ENCODE measurements around the gene TEX2.
A peak's percentile ranks its signal among the peaks of the same experiment; 100 is the strongest.

The TEX2 gene

DNA sequence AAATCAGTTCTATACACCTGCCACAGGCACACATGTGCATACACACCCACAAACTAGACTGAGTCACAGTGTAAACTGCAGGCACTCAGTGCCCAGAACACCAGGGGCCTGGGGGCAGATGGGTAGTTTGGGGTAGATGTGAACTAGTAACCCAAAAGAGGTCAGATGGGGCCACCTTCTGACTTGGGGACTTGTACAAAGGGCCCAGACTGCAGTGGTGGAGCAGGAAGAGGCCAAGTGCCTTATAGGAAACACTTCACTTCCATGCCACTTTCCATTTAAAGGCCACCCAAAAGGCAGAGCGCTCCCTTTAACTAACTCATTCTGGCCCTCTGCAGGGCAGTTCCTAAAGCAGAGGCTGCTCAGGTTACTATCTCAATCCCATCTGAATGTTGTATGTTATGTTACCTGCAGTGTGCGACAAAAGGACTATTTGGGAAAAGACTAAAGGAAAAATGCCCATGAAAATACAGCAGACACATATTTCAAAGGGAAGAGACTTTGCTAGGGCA is 105.3 kb downstream of the TEX2 start:
- no peak for DNase-seq

DNA sequence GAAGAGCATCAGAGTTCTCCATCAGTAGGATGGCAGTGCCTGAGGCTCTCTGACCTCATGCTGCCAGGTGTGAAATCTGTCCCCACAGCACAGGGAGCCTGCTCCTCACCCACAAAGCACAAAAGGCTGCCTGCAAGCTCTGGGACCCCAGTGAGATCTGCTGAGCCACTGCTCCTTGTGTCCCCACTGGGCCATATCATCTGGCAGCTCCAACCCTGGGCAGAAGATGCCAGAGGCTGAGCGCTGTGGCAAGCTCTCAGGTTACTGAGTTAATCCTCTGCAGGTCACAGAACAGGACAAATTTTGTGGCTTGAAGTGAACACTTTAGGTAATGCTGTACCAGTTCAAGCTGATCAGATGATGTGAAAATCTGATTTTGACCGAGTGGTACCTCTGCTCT is 106.4 kb downstream of the TEX2 start:
- DNase-seq: no peak

DNA sequence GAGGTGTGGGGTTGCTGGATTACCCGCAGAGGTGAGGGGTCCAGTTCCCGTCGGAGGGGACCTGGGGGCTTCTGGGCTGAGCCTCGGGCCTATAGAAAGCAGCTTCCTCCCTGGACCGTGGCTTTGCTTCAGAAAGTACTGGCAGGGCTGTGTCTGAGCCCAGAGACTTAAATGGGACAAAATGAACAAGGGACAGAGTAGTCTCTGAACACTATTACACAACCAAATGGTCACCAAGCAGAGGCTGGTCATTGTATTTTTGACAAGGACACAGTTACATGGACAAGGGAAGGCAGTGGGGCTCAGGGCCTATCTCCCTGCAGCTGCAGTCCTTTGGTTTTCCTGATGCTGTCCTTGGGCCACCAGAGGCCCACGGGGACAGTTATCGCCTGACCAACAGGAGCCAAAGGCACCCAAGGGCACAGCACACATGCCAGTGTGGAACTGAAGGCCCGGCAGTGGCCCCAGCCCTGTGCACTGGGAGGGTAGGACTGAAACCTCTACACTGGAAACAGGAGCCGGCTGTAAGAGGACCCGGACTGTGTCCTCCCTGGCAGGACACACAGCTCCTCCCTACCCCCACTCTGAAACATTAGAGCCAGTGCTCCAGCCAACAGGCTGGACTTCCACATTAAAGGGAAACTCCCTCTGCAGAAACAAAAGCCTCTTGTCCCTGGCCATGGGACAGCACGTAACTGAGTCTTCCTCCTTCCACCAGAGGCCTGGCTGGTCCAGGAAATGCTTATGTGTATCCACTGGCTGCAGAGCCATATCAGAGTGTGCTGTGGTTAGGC is 107.1 kb downstream of the TEX2 start:
- DNase-seq: no peak

DNA sequence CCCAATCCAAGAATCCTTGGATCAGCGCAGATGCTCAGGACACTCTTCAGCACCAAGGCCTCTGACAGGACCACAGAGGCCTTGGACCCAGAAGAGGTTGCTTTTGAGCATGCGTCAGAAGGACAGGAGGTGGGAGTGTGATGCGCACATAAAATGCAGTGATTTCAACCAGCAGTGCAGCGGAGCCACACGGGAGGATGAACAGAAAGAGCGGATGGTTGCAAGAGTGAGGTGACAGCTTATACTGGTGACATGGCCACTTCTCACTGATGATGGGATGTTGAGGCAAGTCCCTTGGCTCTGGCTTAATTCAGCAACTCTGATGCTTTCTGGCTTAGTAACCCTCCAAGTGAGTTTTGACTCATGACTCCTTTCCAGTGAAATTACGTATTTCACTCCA is 107.9 kb downstream of the TEX2 start:
- no peak for DNase-seq

DNA sequence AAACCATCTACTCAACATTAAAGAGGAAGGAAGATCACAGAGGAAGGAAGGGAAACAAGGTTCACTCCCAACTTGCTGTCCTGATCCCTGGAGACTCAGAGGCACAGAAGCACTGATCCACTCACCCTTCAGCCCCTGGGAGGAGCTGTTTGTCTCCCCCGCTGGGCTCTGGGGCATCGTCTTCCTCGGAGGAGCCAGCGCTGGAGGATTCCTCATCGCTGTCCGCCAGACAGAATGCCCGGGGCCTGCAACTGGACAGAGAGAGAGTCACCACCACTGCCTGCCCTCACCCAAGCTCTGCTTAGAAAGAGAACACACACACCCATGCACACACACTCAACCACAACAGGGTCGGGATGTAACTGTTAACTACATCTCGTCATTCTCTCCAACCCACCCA is 108.3 kb downstream of the TEX2 start:
- no peak for DNase-seq

DNA sequence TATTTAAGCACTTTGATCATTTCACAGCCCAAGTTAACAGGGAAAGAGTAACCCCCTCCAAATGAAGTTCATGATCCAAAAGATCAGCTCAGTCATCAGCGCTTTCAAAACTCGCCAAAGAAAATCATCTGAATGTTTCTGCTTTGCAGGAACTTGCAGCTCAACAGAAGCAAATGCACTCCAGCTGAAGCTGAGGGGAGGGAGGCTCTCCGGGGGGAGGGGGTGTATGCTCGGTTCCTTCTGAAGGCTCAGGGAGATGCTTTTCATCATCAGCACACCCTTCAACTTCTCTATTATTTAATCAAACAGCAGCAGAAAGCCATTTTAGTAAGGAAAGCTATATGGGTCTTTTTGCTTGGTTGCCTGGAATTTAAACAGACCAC is 108.8 kb downstream of the TEX2 start:
- no peak for DNase-seq

DNA sequence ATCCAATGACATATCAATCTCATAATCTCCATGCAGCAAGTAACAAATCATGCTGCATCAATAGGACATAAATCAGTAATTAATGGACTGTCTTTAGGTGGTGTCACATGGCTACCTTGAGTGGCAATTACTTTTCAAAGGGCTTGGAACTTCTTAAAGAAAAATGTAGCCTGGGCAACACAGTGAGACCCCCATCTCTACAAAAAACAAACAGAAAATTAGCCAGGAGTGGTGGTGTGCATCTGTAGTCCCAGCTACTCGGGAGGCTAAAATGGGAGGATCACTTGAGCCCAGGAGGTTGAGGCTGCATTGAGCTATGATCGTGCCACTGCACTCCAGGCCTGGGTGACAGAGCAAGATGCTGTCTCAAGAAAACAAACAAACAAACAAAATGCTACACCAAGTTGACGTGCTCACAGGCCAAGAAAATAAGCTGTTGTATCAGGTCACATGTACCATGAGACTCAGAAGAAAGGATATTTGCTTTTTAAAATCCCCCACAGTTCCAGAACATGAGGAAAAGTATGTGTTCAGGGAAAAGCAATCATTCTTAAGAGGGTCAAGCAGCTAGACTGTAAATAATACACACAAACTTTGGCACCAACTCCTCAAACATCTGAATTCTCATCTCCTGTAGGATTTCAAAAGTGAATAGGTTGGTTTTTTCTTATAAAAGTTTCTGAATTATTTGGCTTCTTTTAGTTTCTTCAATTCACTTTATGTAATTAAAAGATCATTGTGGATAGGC is 109.3 kb downstream of the TEX2 start:
- no peak for DNase-seq

DNA sequence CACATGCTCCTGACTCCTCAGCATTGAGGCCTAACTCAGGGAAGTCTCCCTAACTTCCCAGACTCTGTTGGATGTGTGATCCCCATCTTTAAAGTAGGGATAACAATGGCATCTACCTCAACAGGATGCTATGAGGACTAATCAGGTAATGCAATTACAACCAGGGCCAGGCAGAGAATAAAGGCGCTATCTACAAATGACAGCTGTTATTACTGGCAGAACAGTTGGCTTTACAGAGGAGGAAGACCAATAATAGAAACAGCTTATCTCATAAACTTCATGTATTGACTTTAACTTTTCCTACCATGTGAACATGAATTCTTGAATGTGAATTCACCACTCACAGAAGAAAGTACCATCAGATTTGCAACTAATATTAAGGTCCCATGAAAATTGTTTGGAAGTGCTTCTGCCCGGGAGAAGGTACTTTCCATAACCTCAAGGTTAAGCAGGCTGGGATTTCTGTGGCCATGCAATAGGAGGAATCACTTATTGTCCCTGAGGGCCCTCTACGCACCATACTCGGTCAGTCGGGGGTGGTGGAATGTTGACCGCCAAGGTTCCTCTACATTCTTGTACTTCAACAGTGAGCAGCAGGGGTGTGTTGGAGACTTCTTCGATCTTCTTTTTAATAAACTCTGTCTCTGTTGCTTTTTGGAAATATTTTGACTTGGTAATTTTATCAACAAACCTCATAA is 110.5 kb downstream of the TEX2 start:
- DNase-seq: no peak

DNA sequence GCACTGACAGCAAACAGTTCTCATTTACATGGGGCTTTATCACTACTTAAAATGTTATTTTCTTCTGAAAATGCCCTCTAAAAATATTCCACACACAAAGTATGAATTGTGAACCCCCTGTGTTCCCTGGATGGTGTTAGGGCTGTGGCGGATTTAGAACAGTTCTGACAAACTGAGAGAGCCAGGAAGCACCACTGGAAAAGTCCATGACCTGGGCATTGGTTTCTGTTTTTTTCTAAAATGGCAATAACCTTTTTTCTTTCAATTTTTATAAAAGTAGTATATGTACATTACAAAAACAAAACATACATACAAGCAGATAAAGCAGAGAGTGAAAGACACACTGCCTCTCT is 112.1 kb downstream of the TEX2 start:
- no peak for DNase-seq

DNA sequence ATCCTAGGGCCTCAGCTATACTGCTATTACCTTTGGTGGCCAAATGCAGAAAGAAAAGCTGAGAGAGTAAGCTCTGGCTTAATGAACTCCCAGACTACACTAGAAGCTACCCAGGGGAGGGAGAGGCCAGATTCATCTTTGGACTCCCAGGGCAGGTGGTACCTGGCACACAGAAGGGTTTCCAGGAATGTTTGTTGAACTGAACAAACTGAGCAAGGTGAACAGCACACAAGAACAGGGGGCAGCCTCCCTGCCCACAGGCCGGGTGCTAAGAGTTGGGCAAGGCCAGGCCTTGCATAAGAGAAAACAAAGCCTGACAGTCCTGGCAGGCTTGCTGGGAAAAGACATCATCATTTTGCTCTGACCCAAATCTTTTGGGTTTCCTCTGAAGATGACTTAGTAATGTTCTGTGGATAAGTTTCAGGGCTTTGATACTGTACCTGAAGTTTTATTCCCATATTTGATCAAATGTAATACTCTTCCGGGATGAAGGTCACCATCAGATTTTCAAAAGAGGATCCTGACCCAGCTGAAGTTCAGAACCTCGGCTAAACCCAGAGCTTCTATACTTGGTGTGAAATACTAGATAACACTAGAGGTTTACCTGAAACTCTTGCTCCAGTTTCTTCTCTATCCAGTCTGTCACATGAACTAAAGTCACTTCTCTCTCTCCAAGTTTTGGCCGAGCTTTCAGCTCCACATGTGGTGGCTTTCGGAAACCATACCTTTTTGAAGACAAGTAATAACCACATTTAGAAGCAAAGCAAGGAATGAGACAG is 112.6 kb downstream of the TEX2 start:
- no peak for DNase-seq

DNA sequence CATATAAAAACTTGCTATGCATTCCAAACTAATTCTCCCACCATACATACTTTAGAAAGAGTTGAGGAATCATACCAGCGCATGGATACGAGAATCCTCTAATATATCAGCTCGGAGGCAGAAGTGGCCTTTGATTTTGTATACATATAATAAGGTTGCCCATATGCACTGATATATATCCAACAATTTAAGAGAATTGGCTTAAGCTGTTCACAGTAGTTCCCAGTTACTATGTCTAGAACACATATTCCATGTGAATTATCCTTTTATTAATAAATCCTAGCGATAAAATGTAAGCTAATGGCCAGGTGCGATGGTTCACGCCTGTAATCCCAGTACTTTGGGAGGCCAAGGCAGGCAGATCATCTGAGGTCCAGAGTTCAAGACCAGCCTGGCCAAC is 113.9 kb downstream of the TEX2 start:
- no peak for DNase-seq

DNA sequence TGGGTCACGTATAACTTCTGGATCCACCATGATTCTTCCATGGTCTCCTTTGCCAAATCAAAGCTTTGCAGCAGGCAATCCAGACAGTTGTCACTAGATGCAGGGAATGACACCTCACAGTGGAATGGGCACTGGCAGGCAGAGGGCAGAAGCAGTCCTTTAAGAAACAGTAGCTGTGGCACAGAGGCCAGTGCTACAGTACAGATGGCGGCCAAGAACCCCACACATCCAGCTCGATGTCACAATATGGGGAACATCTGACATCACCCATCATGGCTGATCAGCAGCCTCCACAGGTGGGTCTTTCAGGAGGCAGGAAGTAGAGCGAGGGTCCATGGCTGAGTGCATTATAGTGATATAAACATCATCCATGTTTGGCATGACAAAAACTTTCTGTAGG is 114.4 kb downstream of the TEX2 start:
- no peak for DNase-seq

DNA sequence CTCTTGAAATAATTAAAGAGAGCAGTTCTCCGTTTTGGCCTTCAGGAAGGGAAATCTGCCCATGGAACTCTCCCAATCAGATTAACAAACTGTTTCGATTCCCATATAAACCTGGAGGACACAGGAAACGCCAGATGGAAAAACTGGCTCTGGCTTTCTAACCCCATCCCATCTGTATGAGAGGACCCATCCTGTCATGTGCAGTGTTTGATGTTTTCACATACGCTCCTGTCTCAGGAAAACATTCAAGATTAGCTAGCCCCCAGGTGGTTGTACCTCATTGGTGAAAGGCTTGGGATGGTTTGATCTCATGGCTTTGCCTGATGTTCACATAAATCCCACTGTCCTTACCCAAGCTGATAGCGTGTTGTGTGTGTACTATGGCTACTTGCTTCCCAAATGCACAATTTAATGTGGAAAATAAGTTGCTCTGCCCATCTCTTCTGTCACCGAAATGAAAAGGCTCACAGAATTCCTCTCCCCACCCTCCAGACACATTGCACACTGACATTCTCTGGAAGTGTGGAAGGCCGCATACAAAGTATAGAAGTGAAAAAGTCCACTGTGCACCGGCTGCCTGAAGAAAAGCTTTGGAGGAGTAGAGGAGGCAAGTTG is 114.9 kb downstream of the TEX2 start:
- no peak for DNase-seq

DNA sequence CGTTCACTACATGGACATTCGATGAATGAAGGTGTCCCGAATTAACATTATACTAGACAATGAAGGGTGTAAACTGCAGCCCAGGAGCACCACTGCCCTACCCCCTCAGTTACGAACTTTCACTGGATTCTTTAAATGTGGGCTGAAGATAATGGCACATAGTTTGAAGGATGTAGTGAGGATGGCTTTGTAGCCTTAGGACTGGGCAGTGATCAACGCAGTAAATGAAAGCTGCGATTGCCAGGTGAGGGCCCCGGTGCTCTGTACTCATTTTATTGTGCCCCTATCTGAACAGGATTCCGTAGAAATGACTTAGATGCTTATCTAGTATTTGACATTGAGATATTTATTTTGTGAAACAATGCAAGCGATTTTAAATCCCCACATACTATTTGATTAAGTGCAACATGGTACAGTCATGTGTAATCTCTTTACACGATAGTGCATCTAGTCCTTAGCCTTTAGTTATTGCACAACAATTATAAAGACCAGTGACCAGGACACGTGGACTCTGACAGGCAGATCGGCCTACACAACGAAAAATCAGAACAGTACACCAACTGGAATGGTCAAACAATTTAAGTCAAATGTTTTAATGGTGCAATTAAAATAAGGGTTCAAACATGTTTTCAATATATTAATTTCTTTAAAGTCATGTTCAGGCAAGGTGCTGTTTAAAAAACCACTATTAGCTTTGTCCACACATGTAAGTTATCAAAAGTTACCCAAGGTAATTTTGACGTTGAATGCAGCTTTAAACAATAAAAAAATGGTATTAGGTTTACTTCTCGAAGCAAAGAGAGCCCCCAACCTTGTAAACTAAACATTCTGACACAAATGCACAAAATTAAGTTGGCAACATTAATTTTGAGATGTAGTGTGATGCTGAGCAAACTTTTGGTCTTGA is 115.7 kb downstream of the TEX2 start:
- no peak for DNase-seq

DNA sequence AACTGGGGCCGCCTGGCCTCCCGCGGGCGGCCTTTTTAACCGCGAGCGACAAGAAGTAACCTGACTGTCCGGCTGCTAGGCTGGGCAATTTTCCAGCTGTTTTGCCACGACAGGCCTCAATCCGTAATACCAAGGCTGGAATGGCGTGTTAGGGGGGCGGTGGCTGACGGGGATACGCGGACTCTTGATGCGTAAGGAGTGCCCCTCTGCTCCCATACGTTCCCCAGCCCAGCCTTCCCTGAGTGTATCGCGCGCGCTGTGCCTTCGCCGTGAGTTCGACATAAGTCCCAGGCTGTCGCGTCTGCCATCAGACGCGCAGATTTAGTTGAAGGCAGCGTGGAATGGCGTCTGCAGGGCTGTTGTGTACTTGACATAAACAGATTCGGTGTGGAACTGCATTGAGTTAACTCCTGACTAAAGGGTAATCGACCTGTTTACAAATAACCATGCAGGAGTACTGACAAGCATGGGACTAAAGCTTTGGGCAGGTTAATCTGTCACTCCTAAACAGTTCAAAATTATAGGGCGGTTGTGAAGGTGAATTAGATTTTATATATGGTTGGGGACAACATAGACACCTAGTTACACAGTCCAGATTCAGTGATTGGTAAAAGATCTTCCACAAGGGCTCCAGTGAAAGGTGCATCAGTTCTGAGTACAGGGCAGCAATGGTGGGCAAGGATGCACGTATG is 116.5 kb downstream of the TEX2 start:
- DNase-seq: peak; percentile 29

DNA sequence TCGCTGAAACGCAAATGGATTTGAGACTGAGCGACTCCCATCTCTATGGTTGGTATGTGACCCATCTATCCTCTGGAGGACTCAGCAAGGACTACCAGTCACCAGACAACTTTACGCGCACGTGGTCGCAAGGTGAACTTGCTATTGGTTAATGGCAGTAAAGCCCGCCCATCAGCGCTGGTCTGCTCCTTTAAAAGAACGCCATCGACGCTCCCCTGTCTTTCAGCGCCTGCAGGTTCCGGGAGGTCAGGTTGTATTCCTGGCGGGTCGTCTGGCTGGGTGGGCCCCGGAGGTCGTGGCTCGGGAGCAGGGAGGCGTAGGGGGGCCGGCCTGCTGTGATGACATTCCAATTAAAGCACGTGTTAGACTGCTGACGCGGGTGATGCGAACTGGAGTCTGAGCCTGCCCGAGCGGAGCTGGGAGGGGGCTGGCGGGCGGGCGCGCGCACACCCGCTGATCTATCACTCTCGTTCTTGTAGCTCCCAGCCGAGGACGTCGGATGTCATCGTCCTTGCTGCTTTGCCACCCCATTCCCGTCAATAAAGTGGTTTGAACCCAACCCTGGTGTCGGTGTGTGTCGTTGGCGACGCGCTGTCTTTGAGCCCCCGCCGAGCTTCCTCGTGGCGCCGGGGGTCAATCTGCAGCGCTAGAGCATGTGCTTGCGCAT is 117.2 kb downstream of the TEX2 start:
- peak; percentile 96 for DNase-seq

DNA sequence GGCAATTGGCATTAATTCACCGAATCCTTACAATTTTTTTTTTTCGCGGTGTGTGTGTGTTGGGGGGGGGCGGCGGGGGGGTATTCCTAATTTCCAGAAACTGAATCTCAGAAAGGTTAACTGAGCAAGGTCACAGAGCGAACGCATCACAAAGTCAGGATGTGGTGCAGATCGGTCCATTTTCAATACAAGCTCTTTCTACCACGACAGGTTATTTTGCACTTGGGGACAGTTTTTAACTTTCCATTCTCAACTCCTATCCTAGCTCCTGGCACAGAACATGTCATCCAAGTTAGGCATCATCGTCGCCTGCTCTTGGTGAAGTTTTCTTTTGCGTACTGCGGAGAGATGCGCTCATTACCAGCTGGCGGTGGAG is 117.7 kb downstream of the TEX2 start:
- no peak for DNase-seq

DNA sequence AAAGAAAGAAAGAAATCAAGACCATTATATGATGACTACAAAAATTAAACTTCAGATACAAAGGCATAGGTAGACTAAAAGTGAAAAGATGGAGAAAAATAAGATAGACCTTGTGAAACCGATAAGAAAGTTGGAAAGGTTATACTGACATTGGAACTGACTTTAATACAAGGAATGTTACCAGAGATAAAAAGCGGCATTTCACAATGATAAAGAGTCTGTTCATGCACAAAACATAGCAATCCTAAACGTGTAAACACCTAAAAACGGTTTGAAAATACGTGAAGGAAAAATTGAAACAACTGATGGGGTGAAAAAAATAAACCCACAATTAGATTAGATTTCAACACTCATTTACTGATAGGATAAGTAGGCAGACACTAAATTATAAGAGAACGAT is 123.5 kb downstream of the TEX2 start:
- no peak for DNase-seq

DNA sequence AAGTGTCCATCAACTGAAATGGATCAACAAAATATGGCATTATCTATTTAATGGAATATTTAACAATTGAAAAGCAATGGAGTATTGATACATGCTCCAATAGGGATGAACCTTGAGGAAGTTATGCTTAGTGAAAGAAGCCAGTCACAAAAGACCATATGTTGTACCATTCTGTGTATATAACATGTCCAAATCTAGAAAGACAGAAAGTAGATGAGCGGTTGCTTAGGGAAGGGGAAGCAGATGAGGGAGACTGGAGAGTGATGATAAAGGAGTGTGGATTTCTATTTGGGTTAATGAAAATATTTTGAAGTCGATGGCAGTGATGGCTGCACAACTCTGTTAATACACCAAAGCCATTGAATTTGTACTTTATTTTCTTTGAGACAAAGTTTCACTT is 124.6 kb downstream of the TEX2 start:
- no peak for DNase-seq

DNA sequence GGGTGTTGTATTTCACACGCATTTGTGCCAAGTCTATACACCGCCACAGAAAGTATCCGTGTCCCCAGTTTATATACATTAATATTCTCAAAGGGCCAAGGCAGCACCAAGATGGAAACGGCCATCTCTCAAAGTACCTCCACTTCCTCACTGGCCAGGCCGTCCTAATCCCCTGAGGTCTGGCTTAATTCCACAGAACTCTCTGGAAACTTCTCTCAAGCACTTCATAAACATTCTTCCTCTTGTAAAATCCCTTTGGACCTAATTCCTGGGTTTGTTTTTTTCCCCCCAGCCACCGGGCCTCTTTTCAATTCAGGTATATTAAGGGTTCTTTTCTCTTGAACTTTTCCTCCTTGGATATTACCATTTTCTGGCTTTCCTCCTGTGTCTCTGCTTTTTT is 128.1 kb downstream of the TEX2 start:
- no peak for DNase-seq

All from NCI-H748 treated with DMSO at 0.1 percent for 48 hours (cell line).